AG09319 (cell line): ENCODE measurements around the gene SCN9A.

Experiments
- DNase-seq: peaks from one replicate; pipeline ENCODE4 v3.0.0-alpha.2; 2010; ENCODE audit warnings: low read depth; ENCODE audit errors: extremely low read depth
- TF ChIP-seq, protein P1 (sequence below): IDR thresholded peaks from 2 replicates; pipeline ENCODE4 v1.5.1; 2011; ENCODE audit warnings: low read depth, mild to moderate bottlenecking, inconsistent platforms, low read length, moderate library complexity

SCN9A gene

GRCh38 chr2:166163775-166164174 lies 212.0 kb downstream of the SCN9A start:
- no peak for DNase-seq
- TF ChIP-seq, protein P1, sequence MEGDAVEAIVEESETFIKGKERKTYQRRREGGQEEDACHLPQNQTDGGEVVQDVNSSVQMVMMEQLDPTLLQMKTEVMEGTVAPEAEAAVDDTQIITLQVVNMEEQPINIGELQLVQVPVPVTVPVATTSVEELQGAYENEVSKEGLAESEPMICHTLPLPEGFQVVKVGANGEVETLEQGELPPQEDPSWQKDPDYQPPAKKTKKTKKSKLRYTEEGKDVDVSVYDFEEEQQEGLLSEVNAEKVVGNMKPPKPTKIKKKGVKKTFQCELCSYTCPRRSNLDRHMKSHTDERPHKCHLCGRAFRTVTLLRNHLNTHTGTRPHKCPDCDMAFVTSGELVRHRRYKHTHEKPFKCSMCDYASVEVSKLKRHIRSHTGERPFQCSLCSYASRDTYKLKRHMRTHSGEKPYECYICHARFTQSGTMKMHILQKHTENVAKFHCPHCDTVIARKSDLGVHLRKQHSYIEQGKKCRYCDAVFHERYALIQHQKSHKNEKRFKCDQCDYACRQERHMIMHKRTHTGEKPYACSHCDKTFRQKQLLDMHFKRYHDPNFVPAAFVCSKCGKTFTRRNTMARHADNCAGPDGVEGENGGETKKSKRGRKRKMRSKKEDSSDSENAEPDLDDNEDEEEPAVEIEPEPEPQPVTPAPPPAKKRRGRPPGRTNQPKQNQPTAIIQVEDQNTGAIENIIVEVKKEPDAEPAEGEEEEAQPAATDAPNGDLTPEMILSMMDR: no peak

DNA sequence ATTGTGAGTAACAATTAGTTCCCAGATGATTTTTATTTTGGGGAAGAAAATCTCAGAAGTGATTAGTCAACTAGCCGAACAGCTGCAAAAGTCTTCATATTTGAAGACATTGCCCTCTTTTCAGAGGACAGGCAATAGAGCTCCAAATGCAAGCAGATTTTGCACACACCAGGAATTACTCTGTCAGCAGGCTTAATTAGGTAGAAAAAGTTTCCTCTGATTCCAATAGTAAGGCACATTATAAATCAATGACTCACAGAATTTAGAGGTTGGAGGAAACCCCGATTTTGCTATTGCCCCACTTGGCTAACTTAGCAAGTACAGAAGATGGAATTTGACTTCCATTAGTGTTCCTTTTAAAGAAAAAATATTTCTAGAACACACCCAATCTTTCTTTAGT lies 217.2 kb downstream of the SCN9A start:
- DNase-seq: no peak
- TF ChIP-seq, protein P1: no peak

DNA sequence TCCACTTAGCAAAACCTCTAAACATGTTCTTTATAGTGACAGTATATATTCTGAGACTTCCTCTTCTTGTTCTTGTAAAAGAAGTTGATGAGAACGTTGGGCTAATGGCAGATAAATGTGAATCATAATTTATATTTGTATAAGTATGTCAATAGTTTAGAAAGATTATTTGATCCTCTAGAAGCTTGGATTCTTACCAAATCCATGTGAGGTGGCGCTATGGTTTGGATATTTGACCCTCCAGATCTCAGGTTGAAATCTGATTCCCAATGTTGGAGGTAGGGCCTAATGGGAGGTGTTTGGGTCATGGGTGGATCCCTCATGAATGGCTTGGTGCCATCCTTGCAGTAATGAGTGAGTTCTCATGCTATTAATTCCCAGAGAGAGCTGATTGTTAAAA lies 218.2 kb downstream of the SCN9A start:
- TF ChIP-seq, protein P1: no peak
- DNase-seq: no peak

- TF ChIP-seq, protein P1: no peak
- DNase-seq: no peak
Measured at GRCh38 chr2:166156985-166157490, 218.7 kb downstream of the SCN9A start.

DNA sequence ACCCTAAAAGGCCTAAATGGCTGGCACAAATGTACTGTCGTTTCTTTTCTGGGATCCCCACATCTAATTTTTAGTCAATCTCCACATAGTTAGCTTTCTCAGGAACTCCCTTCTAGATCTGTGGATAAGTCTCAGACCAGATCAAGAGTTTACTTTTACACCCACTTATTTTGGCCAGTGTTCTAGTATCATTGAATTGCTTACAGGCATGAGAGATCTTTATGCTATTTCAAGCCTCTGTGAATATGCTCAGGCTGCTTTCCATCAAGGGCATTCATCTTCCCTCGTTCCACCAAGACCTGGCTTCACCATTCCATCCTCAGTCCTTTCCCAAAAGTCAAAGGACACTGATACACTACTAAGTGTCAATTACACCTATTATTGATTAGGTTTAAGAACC lies 220.2 kb downstream of the SCN9A start:
- TF ChIP-seq, protein P1: no peak
- no peak for DNase-seq

GRCh38 chr2:166154685-166155338 lies 220.9 kb downstream of the SCN9A start:
- no peak for DNase-seq
- TF ChIP-seq, protein P1: no peak

GRCh38 chr2:166152064-166152463 lies 223.7 kb downstream of the SCN9A start:
- TF ChIP-seq, protein P1: no peak
- no peak for DNase-seq
